H7 (cell line): Measurements from ENCODE around the gene KCNC4. TPM values are rescaled to one million over a fixed set of nuclear protein-coding genes. Genes with fewer than 3 reads are reported as not detected.

Source experiments
- DNase-seq: peaks from one replicate; pipeline ENCODE4 v3.0.0; 2012
- H3K27me3 ChIP-seq: 2 replicates; pipeline ENCODE4 v1.6.0; 2011; ENCODE audit warnings: mild to moderate bottlenecking, low read length; ENCODE audit not compliant: control insufficient read depth, insufficient read depth
- H3K36me3 ChIP-seq: replicated peaks from 2 replicates; pipeline ENCODE4 v1.5.1; 2011; ENCODE audit warnings: low read length; ENCODE audit not compliant: control insufficient read depth, insufficient read depth
- H3K4me3 ChIP-seq: 2 replicates; pipeline ENCODE4 v1.5.1; 2011; ENCODE audit warnings: low read depth, mild to moderate bottlenecking, control low read depth, low read length, moderate library complexity; ENCODE audit not compliant: insufficient read depth
- total RNA-seq: library from RNA; depleted of rRNA; stranded (reverse); fragments of >200 nt; shearing (Covaris generic); gene quantifications from 2 replicates; pipeline ENCODE4 v1.2.3, GENCODE V29; 2014

The KCNC4 gene
- total RNA-seq, 1 experiment from 2014 or later: 3.3 TPM

GRCh38 chr1:110200190-110200589 is 9.9 kb upstream of the KCNC4 start:
- H3K4me3 ChIP-seq: no peak overlapping the region
- H3K27me3 ChIP-seq: no peaks in the 10 kb centered on the region
- no peaks in the 10 kb centered on the region for H3K36me3 ChIP-seq
- no peak for DNase-seq

GRCh38 chr1:110200666-110201065 is 9.4 kb upstream of the KCNC4 start:
- H3K27me3 ChIP-seq: no peaks in the 10 kb centered on the region
- no peak overlapping the region for H3K4me3 ChIP-seq
- H3K36me3 ChIP-seq: no peaks in the 10 kb centered on the region
- no peak for DNase-seq

- Histone ChIP-seq H3K4me3 (no peak overlapping the region), H3K36me3 (no peaks in the 10 kb centered on the region), H3K27me3 (no peaks in the 10 kb centered on the region)
- no peak for DNase-seq
These were observed 8.8 kb upstream of the KCNC4 start for GRCh38 chr1:110201157-110201825.

GRCh38 chr1:110203021-110203661 is 7.0 kb upstream of the KCNC4 start:
- Histone ChIP-seq H3K27me3 (no peaks in the 10 kb centered on the region; the same call in 1 of the 2 replicates), H3K36me3 (no peaks in the 10 kb centered on the region), H3K4me3 (no peak overlapping the region)
- DNase-seq: peak; percentile 81

GRCh38 chr1:110205156-110205555 is 5.0 kb upstream of the KCNC4 start:
- peaks cover 11% of the 10 kb centered on the region; the same call in 1 of the 2 replicates for H3K27me3 ChIP-seq
- H3K36me3 ChIP-seq: no peaks in the 10 kb centered on the region
- no peak overlapping the region for H3K4me3 ChIP-seq
- no peak for DNase-seq

GRCh38 chr1:110205591-110206155 is 4.4 kb upstream of the KCNC4 start:
- DNase-seq: no peak
- no peak overlapping the region for H3K4me3 ChIP-seq
- no peaks in the 10 kb centered on the region for H3K36me3 ChIP-seq
- H3K27me3 ChIP-seq: peaks cover 12% of the 10 kb centered on the region; the same call in 1 of the 2 replicates

- Histone ChIP-seq H3K4me3 (no peak overlapping the region), H3K36me3 (no peaks in the 10 kb centered on the region), H3K27me3 (peaks cover 19% of the 10 kb centered on the region)
- no peak for DNase-seq
These were observed 3.7 kb upstream of the KCNC4 start for GRCh38 chr1:110206261-110206920.

GRCh38 chr1:110207831-110208230 is 2.3 kb upstream of the KCNC4 start:
- H3K4me3 ChIP-seq: no peak overlapping the region
- H3K27me3 ChIP-seq: peaks cover 32% of the 10 kb centered on the region
- no peaks in the 10 kb centered on the region for H3K36me3 ChIP-seq
- DNase-seq: peak; percentile 94

- Histone ChIP-seq H3K36me3 (no peaks in the 10 kb centered on the region), H3K27me3 (peaks cover 34% of the 10 kb centered on the region), H3K4me3 (peak overlapping the region; percentile 70)
- no peak for DNase-seq
These were observed 1.0 kb upstream of the KCNC4 start for GRCh38 chr1:110208916-110209645.

GRCh38 chr1:110210604-110211495 is 736 bp downstream of the KCNC4 start:
- peaks cover 34% of the 10 kb centered on the region for H3K27me3 ChIP-seq
- peak; percentile 89 for DNase-seq
- no peaks in the 10 kb centered on the region for H3K36me3 ChIP-seq
- peak overlapping the region; percentile 70 for H3K4me3 ChIP-seq

- Histone ChIP-seq H3K36me3 (no peaks in the 10 kb centered on the region), H3K27me3 (peaks cover 34% of the 10 kb centered on the region), H3K4me3 (peak overlapping the region; percentile 70)
- DNase-seq: no peak
These were observed 1.5 kb downstream of the KCNC4 start for GRCh38 chr1:110211496-110212168.

GRCh38 chr1:110212169-110213142 is 2.3 kb downstream of the KCNC4 start:
- Histone ChIP-seq H3K27me3 (peaks cover 34% of the 10 kb centered on the region), H3K4me3 (peak overlapping the region; percentile 70), H3K36me3 (no peaks in the 10 kb centered on the region)
- peak; percentile 83 for DNase-seq
